Trophoblast cell (in vitro differentiated cells and primary cell): ENCODE results near the gene RBMS1.
A peak's percentile ranks its signal among the peaks of the same experiment; 100 is the strongest.

ENCODE experiments used
- DNase-seq, 2 donors: peaks; one replicate each; pipeline ENCODE4 v3.0.0-alpha.2; 2016
- H2AFZ ChIP-seq: 2 replicates; pipeline ENCODE4 v1.6.1; 2013; ENCODE audit warnings: low read length, moderate library complexity, mild to moderate bottlenecking; ENCODE audit not compliant: insufficient read depth, poor library complexity
- H2AK5ac ChIP-seq: 2 replicates; pipeline ENCODE4 v1.6.1; 2013; ENCODE audit warnings: mild to moderate bottlenecking, low read length
- H2BK120ac ChIP-seq: 2 replicates; pipeline ENCODE4 v1.6.1; 2013; ENCODE audit warnings: low read length, mild to moderate bottlenecking, moderate library complexity; ENCODE audit not compliant: insufficient read depth, poor library complexity
- H2BK12ac ChIP-seq: 2 replicates; pipeline ENCODE4 v1.6.1; 2013; ENCODE audit warnings: mild to moderate bottlenecking, low read length, moderate library complexity
- H2BK5ac ChIP-seq: 2 replicates; pipeline ENCODE4 v1.6.1; 2013; ENCODE audit warnings: low read length, low read depth, moderate library complexity, mild to moderate bottlenecking; ENCODE audit not compliant: poor library complexity
- H3K14ac ChIP-seq: 2 replicates; pipeline ENCODE4 v1.6.1; 2013; ENCODE audit warnings: mild to moderate bottlenecking, low read length
- H3K18ac ChIP-seq: 2 replicates; pipeline ENCODE4 v1.6.1; 2013; ENCODE audit warnings: mild to moderate bottlenecking, low read length
- H3K23ac ChIP-seq: 2 replicates; pipeline ENCODE4 v1.6.1; 2013; ENCODE audit warnings: low read length
- H3K27ac ChIP-seq: 2 replicates; pipeline ENCODE4 v1.5.1; 2013; ENCODE audit warnings: low read depth, mild to moderate bottlenecking, inconsistent platforms, low read length, moderate library complexity
- H3K27me3 ChIP-seq: 2 replicates; pipeline ENCODE4 v1.6.1; 2013; ENCODE audit warnings: inconsistent platforms, mild to moderate bottlenecking, low read length, moderate library complexity; ENCODE audit not compliant: insufficient read depth
- H3K36me3 ChIP-seq, 2 experiments: 1 replicate in 1 of 2; 2 replicates in 1 of 2; pipeline ENCODE4 v1.6.1; 2013; ENCODE audit warnings: low read length in 2 of 2, mild to moderate bottlenecking in 2 of 2, moderate library complexity in 1 of 2; ENCODE audit not compliant: insufficient read depth in 2 of 2, control insufficient read depth in 1 of 2
- H3K4ac ChIP-seq: 2 replicates; pipeline ENCODE4 v1.6.1; 2013; ENCODE audit warnings: low read depth, mild to moderate bottlenecking, low read length, moderate library complexity
- H3K4me1 ChIP-seq, 2 experiments: 1 replicate in 1 of 2; 2 replicates in 1 of 2; pipeline ENCODE4 v1.6.1; 2013; ENCODE audit warnings: low read length in 2 of 2, mild to moderate bottlenecking in 2 of 2, moderate library complexity in 1 of 2; ENCODE audit not compliant: insufficient read depth in 2 of 2, control insufficient read depth in 1 of 2
- H3K4me2 ChIP-seq: 2 replicates; pipeline ENCODE4 v1.6.1; 2013; ENCODE audit warnings: inconsistent platforms, mild to moderate bottlenecking, low read length, moderate library complexity
- H3K4me3 ChIP-seq: 2 replicates; pipeline ENCODE4 v1.5.1; 2013; ENCODE audit warnings: mild to moderate bottlenecking, low read depth, low read length, inconsistent platforms
- H3K79me1 ChIP-seq: one replicate; pipeline ENCODE4 v1.6.1; 2013; ENCODE audit warnings: low read length
- H3K79me2 ChIP-seq: 2 replicates; pipeline ENCODE4 v1.6.1; 2013; ENCODE audit warnings: low read length, mild to moderate bottlenecking; ENCODE audit not compliant: control insufficient read depth, insufficient read depth, poor library complexity
- H3K9ac ChIP-seq: 2 replicates; pipeline ENCODE4 v1.6.1; 2013; ENCODE audit warnings: mild to moderate bottlenecking, low read length
- H3K9me3 ChIP-seq: 2 replicates; pipeline ENCODE4 v1.6.1; 2013; ENCODE audit warnings: low read depth, mild to moderate bottlenecking, control low read depth, inconsistent platforms, low read length; ENCODE audit not compliant: insufficient read depth
- H4K12ac ChIP-seq: 2 replicates; pipeline ENCODE4 v1.6.1; 2013; ENCODE audit warnings: low read depth, mild to moderate bottlenecking, low read length, moderate library complexity
- H4K8ac ChIP-seq: 2 replicates; pipeline ENCODE4 v1.6.1; 2013; ENCODE audit warnings: low read depth, mild to moderate bottlenecking, low read length, moderate library complexity
- H4K91ac ChIP-seq: one replicate; pipeline ENCODE4 v1.6.1; 2013; ENCODE audit warnings: low read depth, mild to moderate bottlenecking, low read length, moderate library complexity
- WGBS: extraction: QIAGEN DNeasy Blood & Tissue Kit; methylation state at CpG from one replicate; pipeline ENCODE4 v1.1.7; 2013; ENCODE audit warnings: missing lambda C conversion rate; ENCODE audit not compliant: insufficient read length, insufficient coverage; ENCODE audit errors: extremely low coverage; 5-methylcytosine and 5-hydroxymethylcytosine counted together

The RBMS1 gene

DNA sequence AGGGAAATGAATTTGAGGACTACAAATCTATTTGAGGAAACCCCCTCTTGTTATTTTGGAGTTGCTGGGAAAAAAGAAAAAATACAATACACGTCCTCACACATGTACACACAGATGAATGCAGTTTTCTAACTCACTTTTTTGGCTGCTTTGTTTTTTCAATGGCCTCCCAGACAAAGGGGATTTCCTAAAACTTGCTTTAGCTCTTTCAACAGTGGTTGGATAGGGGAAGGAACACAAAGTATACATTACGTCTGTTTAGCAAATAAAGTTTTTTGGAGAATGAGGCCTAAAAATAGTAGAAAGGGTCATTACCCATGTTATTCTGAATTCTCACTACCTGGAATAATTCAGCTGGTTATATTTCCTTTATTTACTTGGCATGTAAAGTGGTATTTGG lies 168.2 kb downstream of the RBMS1 start:
- no peak overlapping the region for H2AK5ac ChIP-seq
- no peak overlapping the region for H3K4me3 ChIP-seq
- H3K27me3 ChIP-seq = no peaks in the 10 kb centered on the region

DNA sequence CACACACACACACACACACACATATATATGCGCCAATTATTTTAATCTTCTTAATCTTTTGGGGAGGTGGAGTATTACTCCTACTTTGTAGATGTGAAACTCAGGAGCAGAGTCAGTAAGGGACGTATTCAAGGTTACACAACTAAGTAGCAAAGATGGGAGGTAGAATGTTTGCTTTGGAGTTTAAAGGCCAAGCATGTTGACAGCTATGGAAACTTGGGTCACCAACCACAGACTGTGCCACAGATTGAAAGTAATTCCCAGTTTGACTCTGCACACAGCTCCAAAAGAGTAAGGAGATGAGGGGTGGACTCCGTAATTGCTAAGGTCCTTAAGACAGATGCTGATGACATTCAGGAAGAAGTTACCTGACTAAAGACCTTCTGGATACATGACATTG lies 168.7 kb downstream of the RBMS1 start:
- Histone ChIP-seq H3K4ac (peak overlapping the region; percentile 37), H3K9ac (no peak overlapping the region), H3K4me2 (no peak overlapping the region), H3K36me3 (peaks cover 0 to 2% of the 10 kb centered on the region in 2 experiments), H3K18ac (no peak overlapping the region), H4K8ac (no peak overlapping the region), H3K79me2 (peaks cover 12% of the 10 kb centered on the region), H2BK5ac (no peak overlapping the region), H2AK5ac (no peak overlapping the region), H3K23ac (no peak overlapping the region), H3K9me3 (no peaks in the 10 kb centered on the region), H2AFZ (no peak overlapping the region), H2BK12ac (no peak overlapping the region), H4K91ac (no peak overlapping the region), H3K4me1 (peaks cover 5 to 6% of the 10 kb centered on the region in 2 experiments), H3K14ac (no peak overlapping the region), H3K27ac (no peak overlapping the region), H3K79me1 (peaks cover 2% of the 10 kb centered on the region), H4K12ac (no peak overlapping the region), H2BK120ac (no peak overlapping the region), H3K27me3 (no peaks in the 10 kb centered on the region), H3K4me3 (no peak overlapping the region)
- DNase-seq = no peak
- no CpG with 5 or more reads among the region's 3 CpGs for WGBS

More for the DNA sequence above, 168.2 kb downstream of the RBMS1 start:
- H4K8ac ChIP-seq = no peak overlapping the region
- no peak overlapping the region for H2BK120ac ChIP-seq
- H2BK12ac ChIP-seq = no peak overlapping the region
- no peak overlapping the region for H3K14ac ChIP-seq
- H3K79me1 ChIP-seq = peaks cover 2% of the 10 kb centered on the region
- no peak overlapping the region for H4K91ac ChIP-seq
- no peak overlapping the region for H3K4me2 ChIP-seq
- no peak overlapping the region for H3K18ac ChIP-seq
- H3K4ac ChIP-seq = no peak overlapping the region
- no peak for DNase-seq
- H2AFZ ChIP-seq = no peak overlapping the region
- no peak overlapping the region for H2BK5ac ChIP-seq
- no peaks in the 10 kb centered on the region for H3K9me3 ChIP-seq
- H3K79me2 ChIP-seq = peaks cover 11% of the 10 kb centered on the region
- peaks cover 0 to 2% of the 10 kb centered on the region in 2 experiments for H3K36me3 ChIP-seq
- H3K4me1 ChIP-seq = peaks cover 1 to 2% of the 10 kb centered on the region in 2 experiments
- H3K27ac ChIP-seq = no peak overlapping the region
- no peak overlapping the region for H3K9ac ChIP-seq
- no peak overlapping the region for H4K12ac ChIP-seq
- H3K23ac ChIP-seq = no peak overlapping the region
- WGBS = no CpG with 5 or more reads among the region's 2 CpGs

DNA sequence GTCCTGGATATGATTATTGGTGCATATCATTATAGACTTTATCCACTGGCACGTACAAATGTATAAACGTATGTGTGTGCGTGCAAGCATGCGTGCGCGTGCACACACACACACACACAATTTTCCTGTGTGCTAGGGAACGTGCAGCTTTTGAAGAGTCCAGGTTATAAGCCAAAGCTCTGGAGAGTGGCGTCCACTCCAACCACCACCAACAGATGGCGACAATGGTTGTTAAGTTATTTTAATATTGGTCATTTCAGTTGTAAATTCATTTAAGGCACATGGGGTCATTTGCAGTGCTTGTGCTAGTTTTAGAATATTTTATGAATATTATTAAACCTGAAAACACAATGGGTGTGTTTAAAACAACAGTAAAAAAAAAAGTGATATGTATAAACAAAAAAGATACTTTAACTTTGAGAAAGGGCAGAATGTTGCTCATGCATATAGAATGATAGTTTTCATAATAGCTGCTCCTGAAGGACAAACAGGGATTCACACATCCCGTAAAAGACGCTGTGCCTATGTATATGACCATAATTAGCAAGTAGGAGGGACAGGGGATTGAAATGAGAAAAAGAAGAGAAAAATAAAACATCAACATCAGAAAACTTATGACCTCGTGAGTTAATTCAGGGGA lies 169.3 kb downstream of the RBMS1 start:
- Histone ChIP-seq H3K4me1 (peaks cover 5 to 6% of the 10 kb centered on the region in 2 experiments), H3K27me3 (no peaks in the 10 kb centered on the region), H2BK120ac (no peak overlapping the region), H2BK5ac (no peak overlapping the region), H2BK12ac (no peak overlapping the region), H3K79me1 (peaks cover 2% of the 10 kb centered on the region), H4K12ac (no peak overlapping the region), H3K4me2 (no peak overlapping the region), H3K79me2 (peaks cover 12% of the 10 kb centered on the region), H3K27ac (no peak overlapping the region), H3K4me3 (no peak overlapping the region), H3K18ac (no peak overlapping the region), H3K9me3 (no peaks in the 10 kb centered on the region), H3K9ac (no peak overlapping the region), H3K23ac (no peak overlapping the region), H3K14ac (no peak overlapping the region), H4K91ac (no peak overlapping the region), H2AFZ (no peak overlapping the region), H3K36me3 (peaks cover 0 to 2% of the 10 kb centered on the region in 2 experiments), H4K8ac (no peak overlapping the region), H2AK5ac (no peak overlapping the region), H3K4ac (peak overlapping the region; percentile 99)
- DNase-seq = peak; percentile 41 to 76
- WGBS = no CpG with 5 or more reads among the region's 12 CpGs

DNA sequence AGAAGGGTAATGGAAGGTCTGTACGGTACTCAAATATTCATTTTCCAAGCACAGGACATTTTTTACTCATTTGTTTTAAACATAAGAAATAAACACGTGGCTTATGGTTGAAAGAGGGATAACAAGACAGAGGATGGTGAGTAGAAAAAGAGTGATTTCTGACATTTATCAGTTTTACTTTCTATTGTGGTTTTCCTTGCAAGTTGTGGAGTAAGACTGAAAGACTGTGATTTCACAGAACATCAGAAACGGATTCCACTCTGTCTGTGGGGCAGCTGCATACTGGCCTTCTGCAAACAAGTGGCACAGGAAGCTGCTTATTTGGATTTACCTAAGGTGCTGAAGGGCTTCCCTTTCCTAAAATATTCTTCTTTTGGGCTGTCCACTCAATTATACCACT lies 171.3 kb downstream of the RBMS1 start:
- no peak overlapping the region for H4K8ac ChIP-seq
- H4K91ac ChIP-seq = no peak overlapping the region
- peaks cover 12% of the 10 kb centered on the region for H3K79me2 ChIP-seq
- DNase-seq = no peak
- H3K36me3 ChIP-seq = peaks cover 0 to 2% of the 10 kb centered on the region in 2 experiments
- no peak overlapping the region for H3K18ac ChIP-seq
- H3K27me3 ChIP-seq = no peaks in the 10 kb centered on the region
- H3K4me1 ChIP-seq = peaks cover 7% of the 10 kb centered on the region in 2 experiments
- no peak overlapping the region for H3K14ac ChIP-seq
- H3K4me2 ChIP-seq = no peak overlapping the region
- no CpG with 5 or more reads among the region's 3 CpGs for WGBS
- H2BK12ac ChIP-seq = no peak overlapping the region
- no peak overlapping the region for H3K27ac ChIP-seq
- no peak overlapping the region for H3K4me3 ChIP-seq
- H3K4ac ChIP-seq = peak overlapping the region; percentile 84
- peaks cover 2% of the 10 kb centered on the region for H3K79me1 ChIP-seq
- H2AK5ac ChIP-seq = no peak overlapping the region
- no peak overlapping the region for H2BK5ac ChIP-seq
- no peak overlapping the region for H3K23ac ChIP-seq
- H4K12ac ChIP-seq = no peak overlapping the region
- no peak overlapping the region for H2BK120ac ChIP-seq
- H2AFZ ChIP-seq = no peak overlapping the region
- no peaks in the 10 kb centered on the region for H3K9me3 ChIP-seq
- H3K9ac ChIP-seq = no peak overlapping the region
